Parathyroid adenoma (tissue), 2 donors: ENCODE measurements around the gene NOC4L.

Experiments
- H2AFZ ChIP-seq: fragments of 300-600 bp; sonication (generic); one replicate; pipeline ENCODE4 v1.7.0; 2017; ENCODE audit warnings: antibody characterized with exemption, mild to moderate bottlenecking
- H3K27ac ChIP-seq: fragments of 300-600 bp; sonication (generic); one replicate; pipeline ENCODE4 v1.7.0; 2017
- H3K27me3 ChIP-seq: fragments of 300-600 bp; sonication (generic); one replicate; pipeline ENCODE4 v1.7.0; 2017; ENCODE audit warnings: low read length; ENCODE audit not compliant: control insufficient read depth, insufficient read depth
- H3K36me3 ChIP-seq: fragments of 300-600 bp; sonication (generic); one replicate; pipeline ENCODE4 v1.7.0; 2017; ENCODE audit warnings: low read length; ENCODE audit not compliant: control insufficient read depth, insufficient read depth
- H3K4me1 ChIP-seq: fragments of 300-600 bp; sonication (generic); one replicate; pipeline ENCODE4 v1.7.0; 2017; ENCODE audit warnings: control low read depth
- H3K4me2 ChIP-seq: fragments of 300-600 bp; sonication (generic); one replicate; pipeline ENCODE4 v1.7.0; 2017; ENCODE audit warnings: low read length
- H3K4me3 ChIP-seq: fragments of 300-600 bp; sonication (generic); one replicate; pipeline ENCODE4 v1.7.0; 2017; ENCODE audit warnings: low read depth, low read length
- H3K79me2 ChIP-seq: fragments of 300-600 bp; sonication (generic); one replicate; pipeline ENCODE4 v1.7.0; 2017; ENCODE audit warnings: control low read depth
- H3K9ac ChIP-seq: fragments of 300-600 bp; sonication (generic); one replicate; pipeline ENCODE4 v1.7.0; 2017; ENCODE audit warnings: mild to moderate bottlenecking
- H3K9me3 ChIP-seq: fragments of 300-600 bp; sonication (generic); one replicate; pipeline ENCODE4 v1.7.0; 2017; ENCODE audit warnings: low read length; ENCODE audit not compliant: control insufficient read depth
- TF ChIP-seq, protein P1 (sequence below): fragments of 300-600 bp; sonication (generic); IDR thresholded peaks from one replicate; pipeline ENCODE4 v1.7.0; 2017; ENCODE audit warnings: antibody characterized with exemption, mild to moderate bottlenecking
- donor health status: primary hyperparathyroidism.

Gene NOC4L

DNA sequence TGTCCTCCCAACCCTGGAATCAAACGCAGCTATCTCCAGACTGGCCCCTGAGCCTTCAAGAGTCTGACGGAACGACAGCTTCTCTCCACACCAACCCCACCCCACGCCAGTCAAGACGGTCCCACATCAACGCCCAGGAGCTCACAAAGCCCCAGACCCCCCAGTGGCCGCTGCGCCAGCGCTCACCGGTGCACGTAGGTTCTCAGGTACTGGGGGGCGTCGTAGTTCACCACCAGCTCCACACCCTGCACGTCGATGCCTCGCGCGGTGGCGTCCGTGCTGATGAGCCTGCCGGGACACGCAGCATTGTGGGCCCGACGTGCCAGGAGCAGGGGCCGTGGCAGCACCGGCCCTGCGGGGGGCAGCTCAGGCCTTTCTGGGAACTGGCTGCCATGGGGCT is 4.3 kb upstream of the NOC4L start:
- no peak overlapping the region for H3K4me2 ChIP-seq
- H2AFZ ChIP-seq, result no peak overlapping the region
- no peaks in the 10 kb centered on the region for H3K9me3 ChIP-seq
- no peak overlapping the region for H3K27ac ChIP-seq
- no peaks in the 10 kb centered on the region for H3K36me3 ChIP-seq
- TF ChIP-seq, protein P1, sequence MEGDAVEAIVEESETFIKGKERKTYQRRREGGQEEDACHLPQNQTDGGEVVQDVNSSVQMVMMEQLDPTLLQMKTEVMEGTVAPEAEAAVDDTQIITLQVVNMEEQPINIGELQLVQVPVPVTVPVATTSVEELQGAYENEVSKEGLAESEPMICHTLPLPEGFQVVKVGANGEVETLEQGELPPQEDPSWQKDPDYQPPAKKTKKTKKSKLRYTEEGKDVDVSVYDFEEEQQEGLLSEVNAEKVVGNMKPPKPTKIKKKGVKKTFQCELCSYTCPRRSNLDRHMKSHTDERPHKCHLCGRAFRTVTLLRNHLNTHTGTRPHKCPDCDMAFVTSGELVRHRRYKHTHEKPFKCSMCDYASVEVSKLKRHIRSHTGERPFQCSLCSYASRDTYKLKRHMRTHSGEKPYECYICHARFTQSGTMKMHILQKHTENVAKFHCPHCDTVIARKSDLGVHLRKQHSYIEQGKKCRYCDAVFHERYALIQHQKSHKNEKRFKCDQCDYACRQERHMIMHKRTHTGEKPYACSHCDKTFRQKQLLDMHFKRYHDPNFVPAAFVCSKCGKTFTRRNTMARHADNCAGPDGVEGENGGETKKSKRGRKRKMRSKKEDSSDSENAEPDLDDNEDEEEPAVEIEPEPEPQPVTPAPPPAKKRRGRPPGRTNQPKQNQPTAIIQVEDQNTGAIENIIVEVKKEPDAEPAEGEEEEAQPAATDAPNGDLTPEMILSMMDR, result no peak
- peaks cover 4% of the 10 kb centered on the region for H3K4me1 ChIP-seq
- H3K4me3 ChIP-seq, result no peak overlapping the region
- H3K9ac ChIP-seq, result no peak overlapping the region
- H3K79me2 ChIP-seq, result peaks cover 9% of the 10 kb centered on the region
- H3K27me3 ChIP-seq, result no peaks in the 10 kb centered on the region

- Histone ChIP-seq H3K9ac (no peak overlapping the region), H3K4me1 (peaks cover 10% of the 10 kb centered on the region), H3K27ac (no peak overlapping the region), H3K4me2 (no peak overlapping the region), H2AFZ (no peak overlapping the region), H3K79me2 (peaks cover 11% of the 10 kb centered on the region), H3K9me3 (no peaks in the 10 kb centered on the region), H3K27me3 (no peaks in the 10 kb centered on the region), H3K4me3 (no peak overlapping the region), H3K36me3 (no peaks in the 10 kb centered on the region)
- TF ChIP-seq, protein P1, result no peak
These were observed 3.8 kb upstream of the NOC4L start for GRCh38 chr12:132140501-132140900.

- no peak overlapping the region for H3K4me3 ChIP-seq
- H3K9me3 ChIP-seq, result no peaks in the 10 kb centered on the region
- no peaks in the 10 kb centered on the region for H3K27me3 ChIP-seq
- H3K4me1 ChIP-seq, result peaks cover 12% of the 10 kb centered on the region
- H3K27ac ChIP-seq, result no peak overlapping the region
- H3K4me2 ChIP-seq, result no peak overlapping the region
- peaks cover 11% of the 10 kb centered on the region for H3K79me2 ChIP-seq
- no peak overlapping the region for H2AFZ ChIP-seq
- TF ChIP-seq, protein P1, result no peak
- H3K9ac ChIP-seq, result no peak overlapping the region
- H3K36me3 ChIP-seq, result no peaks in the 10 kb centered on the region
These were observed 3.1 kb upstream of the NOC4L start for GRCh38 chr12:132140918-132141841.

DNA sequence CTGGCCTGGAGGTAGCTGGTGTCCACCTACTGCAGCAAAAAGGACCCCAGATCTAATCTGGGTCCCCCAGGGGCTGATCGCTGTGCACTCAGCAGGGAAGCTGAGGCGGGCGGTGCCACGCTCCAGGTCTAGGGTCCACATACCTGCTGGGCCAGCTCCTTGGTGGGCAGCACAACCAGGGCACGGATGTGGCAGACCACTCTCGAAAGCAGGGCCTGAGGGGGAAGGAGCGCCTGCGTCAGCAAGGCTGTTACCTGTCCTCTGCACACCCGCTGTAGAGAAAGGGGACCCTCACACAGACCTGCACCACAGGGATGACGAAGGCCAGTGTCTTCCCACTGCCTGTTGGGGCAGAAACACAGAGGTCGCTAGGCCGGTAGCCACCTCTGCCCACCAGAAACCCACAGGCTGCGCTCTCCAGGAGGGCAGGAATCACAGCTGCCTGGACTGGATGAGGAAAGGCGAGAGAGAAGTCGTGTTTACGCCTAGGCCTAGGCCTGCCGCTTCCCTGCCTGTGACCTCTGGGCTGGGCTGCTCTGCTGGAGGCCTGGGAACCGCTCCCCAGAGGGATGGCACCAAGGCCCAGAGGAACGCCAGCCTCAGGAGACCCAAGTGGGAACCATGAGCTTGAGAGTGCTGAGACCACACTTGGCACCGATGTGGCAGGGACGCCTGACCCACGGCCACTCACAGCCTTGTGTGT is 2.1 kb upstream of the NOC4L start:
- no peak overlapping the region for H2AFZ ChIP-seq
- TF ChIP-seq, protein P1, result no peak
- H3K36me3 ChIP-seq, result no peaks in the 10 kb centered on the region
- no peaks in the 10 kb centered on the region for H3K27me3 ChIP-seq
- H3K9me3 ChIP-seq, result no peaks in the 10 kb centered on the region
- no peak overlapping the region for H3K4me3 ChIP-seq
- H3K9ac ChIP-seq, result no peak overlapping the region
- no peak overlapping the region for H3K4me2 ChIP-seq
- no peak overlapping the region for H3K27ac ChIP-seq
- peaks cover 12% of the 10 kb centered on the region for H3K4me1 ChIP-seq
- H3K79me2 ChIP-seq, result peaks cover 11% of the 10 kb centered on the region
